ENCODE results near the gene FGD2. TPM values are rescaled to one million over a fixed set of nuclear protein-coding genes. Genes with fewer than 3 reads are reported as not detected.
A peak's percentile ranks its signal among the peaks of the same experiment; 100 is the strongest.

Gene FGD2
- total RNA-seq, 2 donors from 2014 or later, result not detected

- 92 to 100% methylated on average over 7 to 15 of the region's 15 CpGs for WGBS, 2 experiments (ENCODE audit: insufficient coverage in 1 of 2, insufficient read length in 1 of 2)
- H3K27ac ChIP-seq (ENCODE audit: low read depth, low read length), result no peak overlapping the region
- peaks cover 4% of the 10 kb centered on the region for H3K4me1 ChIP-seq (ENCODE audit: control insufficient read depth, insufficient read depth, low read length)
- Mint-ChIP-seq H3K27ac (no peak overlapping the region), H3K27me3 (ENCODE audit: insufficient read depth) (peaks cover 2% of the 10 kb centered on the region), H3K36me3 (ENCODE audit: low read depth) (no peaks in the 10 kb centered on the region), H3K4me3 (no peak overlapping the region), H3K9me3 (peaks cover 16% of the 10 kb centered on the region), H3K4me1 (peaks cover 11% of the 10 kb centered on the region)
- no peaks in the 10 kb centered on the region for H3K36me3 ChIP-seq (ENCODE audit: control insufficient read depth, insufficient read depth, low read length)
- no peaks in the 10 kb centered on the region for H3K27me3 ChIP-seq (ENCODE audit: control insufficient read depth, insufficient read depth, low read length, poor library complexity, severe bottlenecking)
- no peak overlapping the region for H3K4me3 ChIP-seq (ENCODE audit: low read length)
- DNase-seq, result peak; percentile 48
- H3K9ac ChIP-seq (ENCODE audit: extremely low read depth, low read length, poor library complexity, severe bottlenecking), result no peak overlapping the region
- no peak for TF ChIP-seq CTCF (conservative IDR thresholded peaks at IDR 0.05)
- H3K9me3 ChIP-seq (ENCODE audit: control insufficient read depth, low read length), result peaks cover 11% of the 10 kb centered on the region
Measured at GRCh38 chr6:37027036-37027720, 21.7 kb downstream of the FGD2 start.

- DNase-seq, result no peak
Measured at GRCh38 chr6:37027811-37028469, 22.5 kb downstream of the FGD2 start.

More at GRCh38 chr6:37027811-37028469, 22.5 kb downstream of the FGD2 start:
- H3K4me1 Mint-ChIP-seq, result peaks cover 10% of the 10 kb centered on the region
- Histone ChIP-seq H3K36me3 (ENCODE audit: control insufficient read depth, insufficient read depth, low read length) (no peaks in the 10 kb centered on the region), H3K9ac (ENCODE audit: extremely low read depth, low read length, poor library complexity, severe bottlenecking) (no peak overlapping the region), H3K27me3 (ENCODE audit: control insufficient read depth, insufficient read depth, low read length, poor library complexity, severe bottlenecking) (no peaks in the 10 kb centered on the region), H3K9me3 (ENCODE audit: control insufficient read depth, low read length) (peaks cover 11% of the 10 kb centered on the region), H3K4me1 (ENCODE audit: control insufficient read depth, insufficient read depth, low read length) (peaks cover 3% of the 10 kb centered on the region), H3K4me3 (ENCODE audit: low read length) (no peak overlapping the region), H3K27ac (ENCODE audit: low read depth, low read length) (no peak overlapping the region)
- peaks cover 19% of the 10 kb centered on the region for H3K9me3 Mint-ChIP-seq
- H3K27ac Mint-ChIP-seq, result no peak overlapping the region
- WGBS, 2 experiments (ENCODE audit: insufficient coverage in 1 of 2, insufficient read length in 1 of 2), result 96 to 100% methylated on average over 4 to 17 of the region's 17 CpGs
- H3K36me3 Mint-ChIP-seq (ENCODE audit: low read depth), result no peaks in the 10 kb centered on the region
- H3K4me3 Mint-ChIP-seq, result no peak overlapping the region
- peaks cover 2% of the 10 kb centered on the region for H3K27me3 Mint-ChIP-seq (ENCODE audit: insufficient read depth)
- peak; percentile 50 for TF ChIP-seq CTCF (conservative IDR thresholded peaks at IDR 0.05)

All from endodermal cell (in vitro differentiated cells).